GM12878 (cell line): Measurements from ENCODE around the gene AKT1S1. TPM values are rescaled to one million over a fixed set of nuclear protein-coding genes. Genes with fewer than 3 reads are reported as not detected.

Source experiments
- CBX3 ChIP-seq: fragments of 200-600 bp; sonication (generic); IDR thresholded peaks from 2 replicates; pipeline ENCODE4 v1.6.1; 2016; ENCODE audit warnings: low read depth, borderline replicate concordance
- CEBPB ChIP-seq, 2 experiments: fragments of 150-350 bp in 1 of 2; IDR thresholded peaks; 2 replicates each; pipeline ENCODE4 v1.6.1; 2012 to 2014; ENCODE audit warnings: low read depth in 2 of 2, low read length in 2 of 2, borderline replicate concordance in 1 of 2, inconsistent platforms in 1 of 2
- FOS ChIP-seq: IDR thresholded peaks from 3 replicates; pipeline ENCODE4 v1.6.1; 2011; ENCODE audit warnings: borderline replicate concordance; ENCODE audit not compliant: insufficient read length; ENCODE audit errors: extremely low read depth
- JUND ChIP-seq: IDR thresholded peaks from 2 replicates; pipeline ENCODE4 v1.6.1; 2012; ENCODE audit warnings: low read depth, mild to moderate bottlenecking, low read length, improper control_type of control experiment, moderate library complexity
- KLF5 ChIP-seq: fragments of 450-650 bp; IDR thresholded peaks from 2 replicates; pipeline ENCODE4 v1.6.1; 2014; ENCODE audit warnings: mild to moderate bottlenecking; ENCODE audit not compliant: partially characterized antibody
- LARP7 ChIP-seq: fragments of 450-650 bp; IDR thresholded peaks from 2 replicates; pipeline ENCODE4 v1.6.1; 2017; ENCODE audit warnings: mild to moderate bottlenecking
- NFIC ChIP-seq: IDR thresholded peaks from 2 replicates; pipeline ENCODE4 v1.6.1; 2012; ENCODE audit warnings: low read depth, mild to moderate bottlenecking, inconsistent platforms, low read length, moderate library complexity
- NFYB ChIP-seq: IDR thresholded peaks from 2 replicates; pipeline ENCODE4 v1.6.1; 2011; ENCODE audit warnings: low read depth, mild to moderate bottlenecking, low read length, improper control_type of control experiment, moderate library complexity; ENCODE audit not compliant: insufficient read depth
- PBX3 ChIP-seq: IDR thresholded peaks from 2 replicates; pipeline ENCODE4 v1.6.1; 2011; ENCODE audit warnings: mild to moderate bottlenecking, low read depth, low read length, moderate library complexity; ENCODE audit not compliant: insufficient replicate concordance
- RAD51 ChIP-seq: fragments of 450-650 bp; IDR thresholded peaks from 2 replicates; pipeline ENCODE4 v1.6.1; 2016; ENCODE audit warnings: moderate library complexity, mild to moderate bottlenecking, inconsistent platforms
- RBBP5 ChIP-seq: fragments of 200-600 bp; sonication (generic); conservative IDR thresholded peaks from 2 replicates; pipeline ENCODE4 v1.6.1; 2016
- REST ChIP-seq: IDR thresholded peaks from 2 replicates; pipeline ENCODE4 v1.6.1; 2012; ENCODE audit warnings: mild to moderate bottlenecking, low read depth, low read length
- SKIL ChIP-seq: fragments of 450-650 bp; IDR thresholded peaks from 2 replicates; pipeline ENCODE4 v1.6.1; 2017; ENCODE audit warnings: mild to moderate bottlenecking, low read depth, inconsistent platforms; ENCODE audit not compliant: poor library complexity, severe bottlenecking
- SMC3 ChIP-seq: IDR thresholded peaks from 2 replicates; pipeline ENCODE4 v1.6.1; 2011; ENCODE audit warnings: low read length, improper control_type of control experiment, borderline replicate concordance
- SREBF2 ChIP-seq: IDR thresholded peaks from 2 replicates; pipeline ENCODE4 v1.6.1; 2012; ENCODE audit warnings: mild to moderate bottlenecking, low read length
- ZSCAN29 ChIP-seq: fragments of 450-650 bp; IDR thresholded peaks from 2 replicates; pipeline ENCODE4 v1.6.1; 2017; ENCODE audit warnings: mild to moderate bottlenecking, moderate library complexity
- polyA plus RNA-seq, 11 experiments: library from polyadenylated mRNA; depleted of rRNA in 4 of 11; unstranded in 6 of 11; stranded (reverse) in 5 of 11; fragments of >200 nt; fragmentation: Nextera tagmentation in 4 of 11; fragmentation: Illumina TruSeq in 1 of 11; extraction: Ambion mirVana in 4 of 11; extraction: Trizol in 1 of 11; gene quantifications; 1 replicate in 1 of 11; 2 replicates in 10 of 11; pipeline versions ENCODE4 v1.2.1 to v1.2.3, GENCODE V29; 2011 to 2016; ENCODE audit warnings: inconsistent platforms in 2 of 11, missing spikeins in 2 of 11, low read depth in 1 of 11
- total RNA-seq, 4 experiments: library from RNA; depleted of rRNA in 3 of 4; stranded (reverse); fragments of >200 nt in 3 of 4; fragmentation: Illumina TruSeq in 1 of 4; extraction: Trizol in 1 of 4; gene quantifications; 2 replicates each; pipeline versions ENCODE4 v1.2.1 to v1.2.3, GENCODE V29; 2013 to 2021
- TF ChIP-seq, protein P1 (sequence below): fragments of 450-650 bp; IDR thresholded peaks from 2 replicates; pipeline ENCODE4 v1.6.1; 2016; ENCODE audit warnings: mild to moderate bottlenecking, moderate library complexity, borderline replicate concordance

The AKT1S1 gene
- total and polyA plus RNA-seq, 10 of the 15 experiments (the other 5 are each of a cell fraction or from before 2014, with no cell fraction given), result 0.43 to 23.0 (median 12.3) TPM

DNA sequence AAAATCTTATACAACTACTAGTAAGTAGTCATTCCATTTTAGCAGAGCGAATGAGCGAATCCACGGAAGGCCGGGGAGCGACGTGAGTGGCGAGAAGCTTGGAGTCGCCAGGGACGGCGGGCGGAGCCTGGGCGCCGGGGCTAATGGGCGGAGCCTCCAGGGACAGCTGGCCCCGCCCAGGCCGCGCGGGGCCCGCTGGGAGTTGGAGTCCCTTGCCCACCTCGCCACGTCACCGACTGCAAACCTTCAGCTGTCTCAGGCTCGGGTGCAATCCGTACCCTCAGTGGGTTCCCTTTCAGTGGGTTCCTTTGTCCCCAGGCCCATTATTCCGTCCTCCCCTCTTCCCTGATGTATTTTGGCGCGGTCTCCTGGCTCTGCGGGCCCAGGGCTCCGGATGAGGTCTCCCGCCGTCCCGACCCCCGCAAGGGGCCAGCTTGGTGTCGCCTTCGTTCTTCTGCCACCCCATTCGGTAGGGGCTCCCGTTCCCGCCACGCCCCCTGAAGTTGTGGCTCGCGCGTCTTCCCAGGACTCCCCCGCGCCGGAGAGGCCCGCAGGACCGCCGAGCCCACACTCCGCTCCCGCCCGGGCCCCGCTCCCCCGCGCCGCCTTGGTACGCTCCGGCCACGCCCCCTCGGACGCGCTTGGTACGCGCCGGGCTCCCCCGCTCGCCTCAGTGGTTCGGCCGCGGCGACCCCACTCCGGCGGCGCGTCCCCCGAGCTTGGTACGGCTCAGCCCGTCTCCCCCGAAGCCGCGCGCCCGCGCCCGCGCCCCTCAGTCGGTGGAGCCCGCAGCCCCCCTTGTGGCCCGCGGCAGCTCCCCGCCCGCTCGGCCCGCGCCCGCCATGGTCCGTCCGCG is 26.4 kb downstream of the AKT1S1 start, which contains the start of gene PTOV1 (continued):
- TF ChIP-seq NFIC (no peak), PBX3 (no peak), SREBF2 (no peak), ZSCAN29 (no peak), NFYB (no peak), RAD51 (no peak), REST (no peak), JUND (peak; percentile 98), RBBP5 (no peak), CEBPB (IDR thresholded peaks at IDR 0.05; ENCODE audit: borderline replicate concordance in 1 of 2, low read depth in 2 of 2, low read length in 2 of 2) (no peak), FOS (no peak), LARP7 (peak; percentile 94), SKIL (no peak), SMC3 (no peak), CBX3 (no peak), KLF5 (peak; percentile 98)
- TF ChIP-seq, protein P1, sequence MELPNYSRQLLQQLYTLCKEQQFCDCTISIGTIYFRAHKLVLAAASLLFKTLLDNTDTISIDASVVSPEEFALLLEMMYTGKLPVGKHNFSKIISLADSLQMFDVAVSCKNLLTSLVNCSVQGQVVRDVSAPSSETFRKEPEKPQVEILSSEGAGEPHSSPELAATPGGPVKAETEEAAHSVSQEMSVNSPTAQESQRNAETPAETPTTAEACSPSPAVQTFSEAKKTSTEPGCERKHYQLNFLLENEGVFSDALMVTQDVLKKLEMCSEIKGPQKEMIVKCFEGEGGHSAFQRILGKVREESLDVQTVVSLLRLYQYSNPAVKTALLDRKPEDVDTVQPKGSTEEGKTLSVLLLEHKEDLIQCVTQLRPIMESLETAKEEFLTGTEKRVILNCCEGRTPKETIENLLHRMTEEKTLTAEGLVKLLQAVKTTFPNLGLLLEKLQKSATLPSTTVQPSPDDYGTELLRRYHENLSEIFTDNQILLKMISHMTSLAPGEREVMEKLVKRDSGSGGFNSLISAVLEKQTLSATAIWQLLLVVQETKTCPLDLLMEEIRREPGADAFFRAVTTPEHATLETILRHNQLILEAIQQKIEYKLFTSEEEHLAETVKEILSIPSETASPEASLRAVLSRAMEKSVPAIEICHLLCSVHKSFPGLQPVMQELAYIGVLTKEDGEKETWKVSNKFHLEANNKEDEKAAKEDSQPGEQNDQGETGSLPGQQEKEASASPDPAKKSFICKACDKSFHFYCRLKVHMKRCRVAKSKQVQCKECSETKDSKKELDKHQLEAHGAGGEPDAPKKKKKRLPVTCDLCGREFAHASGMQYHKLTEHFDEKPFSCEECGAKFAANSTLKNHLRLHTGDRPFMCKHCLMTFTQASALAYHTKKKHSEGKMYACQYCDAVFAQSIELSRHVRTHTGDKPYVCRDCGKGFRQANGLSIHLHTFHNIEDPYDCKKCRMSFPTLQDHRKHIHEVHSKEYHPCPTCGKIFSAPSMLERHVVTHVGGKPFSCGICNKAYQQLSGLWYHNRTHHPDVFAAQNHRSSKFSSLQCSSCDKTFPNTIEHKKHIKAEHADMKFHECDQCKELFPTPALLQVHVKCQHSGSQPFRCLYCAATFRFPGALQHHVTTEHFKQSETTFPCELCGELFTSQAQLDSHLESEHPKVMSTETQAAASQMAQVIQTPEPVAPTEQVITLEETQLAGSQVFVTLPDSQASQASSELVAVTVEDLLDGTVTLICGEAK, result peak; percentile 38; the same call in 1 of the 2 replicates
